SH-SY5Y (cell line): ENCODE data around the gene MAGI2.

ENCODE experiments used
- GATA2 ChIP-seq: IDR thresholded peaks from 2 replicates; pipeline ENCODE4 v1.6.1; 2011; ENCODE audit warnings: mild to moderate bottlenecking, low read depth, low read length
- GATA3 ChIP-seq: IDR thresholded peaks from 2 replicates; pipeline ENCODE4 v1.6.1; 2011; ENCODE audit warnings: low read depth, mild to moderate bottlenecking, low read length, moderate library complexity

The MAGI2 gene

GRCh38 chr7:77975672-77976480, 1477.6 kb downstream of the MAGI2 start:
- TF ChIP-seq GATA2 (no peak), GATA3 (no peak)

- TF ChIP-seq GATA3 (no peak), GATA2 (no peak)
These were observed 1481.7 kb downstream of the MAGI2 start for GRCh38 chr7:77971726-77972125.

- TF ChIP-seq GATA2 (no peak), GATA3 (no peak)
These were observed 1486.0 kb downstream of the MAGI2 start for GRCh38 chr7:77967429-77967828.
